K562 (cell line): Measurements from ENCODE around the gene SV2C. TPM values are rescaled to one million over a fixed set of nuclear protein-coding genes. Genes with fewer than 3 reads are reported as not detected.
A peak's percentile ranks its signal among the peaks of the same experiment; 100 is the strongest.

ENCODE experiments used
- ATAC-seq: fragments of 200-7000 bp; cut with Tn5 transposase; 3 replicates; pipeline ENCODE4 v1.9.1; 2020; ENCODE audit warnings: moderate library complexity
- BruUV-seq: library from RNA; stranded (reverse); fragments of 400-500 nt; replicated peaks from 2 replicates; lab custom pipeline; 2021; lab: Mats Ljungman, UMichigan
- CTCF ChIA-PET: fragments of 300-600 bp; formaldehyde crosslinking; extraction: SDS; loops from one replicate; lab custom pipeline; 2021; ENCODE audit warnings: low intra/inter-chr PET ratio; lab: Yijun Ruan, JAX
- POLR2A ChIA-PET: fragments of 300-600, 350-650 bp; sonication (Branson Sonifier 250); formaldehyde crosslinking; extraction: SDS; loops from one replicate; lab custom pipeline; 2021; ENCODE audit warnings: antibody characterized with exemption, inconsistent platforms; lab: Yijun Ruan, JAX
- DNase-seq, 4 experiments: peaks; one replicate each; pipeline versions ENCODE4 v3.0.0 to v3.0.0-alpha.2; 2011 to 2018; ENCODE audit warnings: low spot score in 3 of 4, mixed read lengths in 3 of 4; ENCODE audit errors: extremely low read depth in 1 of 4
- FAIRE-seq: peaks from 2 replicates; lab custom pipeline; 2011; peaks lifted over from hg19 to GRCh38; lab: Jason Lieb, UNC
- H2AFZ ChIP-seq: 2 replicates; pipeline ENCODE4 v1.6.0; 2011; ENCODE audit warnings: low read depth, low read length, control low read depth, inconsistent platforms
- H3K27ac ChIP-seq: fragments of 200-600 bp; 3 replicates; pipeline ENCODE4 v1.8.0; 2011; ENCODE audit warnings: low read depth, mild to moderate bottlenecking, control low read depth, inconsistent platforms, low read length, moderate library complexity, mixed read lengths; ENCODE audit errors: extremely low read depth
- H3K27me3 ChIP-seq, 2 experiments: fragments of 300-600 bp in 1 of 2; 2 replicates in 1 of 2; 3 replicates in 1 of 2; pipeline versions ENCODE4 v1.6.0 to v1.8.0; 2011; ENCODE audit warnings: inconsistent platforms in 2 of 2, low read length in 2 of 2, mild to moderate bottlenecking in 1 of 2, mixed read lengths in 1 of 2, moderate library complexity in 1 of 2; ENCODE audit not compliant: control insufficient read depth in 2 of 2, insufficient read depth in 2 of 2
- H3K36me3 ChIP-seq: fragments of 300-600 bp; 3 replicates; pipeline ENCODE4 v1.8.0; 2011; ENCODE audit warnings: mild to moderate bottlenecking, low read length, inconsistent platforms; ENCODE audit not compliant: control insufficient read depth, insufficient read depth
- H3K4me1 ChIP-seq, 2 experiments: fragments of 200-600 bp in 1 of 2; replicated peaks in 1 of 2; 2 replicates in 1 of 2; 3 replicates in 1 of 2; pipeline versions ENCODE4 v1.5.1 to v1.8.0; 2011; ENCODE audit warnings: inconsistent platforms in 2 of 2, low read length in 2 of 2, mild to moderate bottlenecking in 1 of 2, mixed read lengths in 1 of 2, moderate library complexity in 1 of 2; ENCODE audit not compliant: control insufficient read depth in 2 of 2, insufficient read depth in 2 of 2
- H3K4me2 ChIP-seq: 2 replicates; pipeline ENCODE4 v1.6.1; 2011; ENCODE audit warnings: low read length, control low read depth, inconsistent platforms, mixed read lengths; ENCODE audit not compliant: insufficient read depth
- H3K4me3 ChIP-seq: fragments of 200-600 bp; sonication (generic), shearing (Covaris generic); 2 replicates; pipeline ENCODE4 v1.5.1; 2016; ENCODE audit warnings: control low read depth, inconsistent platforms
- H3K79me2 ChIP-seq: fragments of 200-600 bp; 3 replicates; pipeline ENCODE4 v1.8.0; 2011; ENCODE audit warnings: low read length, inconsistent platforms; ENCODE audit not compliant: control insufficient read depth, insufficient read depth
- H3K9ac ChIP-seq, 2 experiments: 2 replicates each; pipeline versions ENCODE4 v1.6.0 to v1.6.1; 2011; ENCODE audit warnings: low read depth in 2 of 2, low read length in 2 of 2, control low read depth in 1 of 2, inconsistent platforms in 1 of 2, mild to moderate bottlenecking in 1 of 2, mixed read lengths in 1 of 2; ENCODE audit not compliant: insufficient read depth in 1 of 2
- H3K9me1 ChIP-seq: one replicate; pipeline ENCODE4 v1.6.0; 2011; ENCODE audit warnings: inconsistent platforms, mild to moderate bottlenecking, low read length, moderate library complexity; ENCODE audit not compliant: control insufficient read depth, insufficient read depth
- H3K9me3 ChIP-seq: replicated peaks from 2 replicates; pipeline ENCODE4 v1.5.1; 2011; ENCODE audit warnings: low read depth, low read length, inconsistent platforms; ENCODE audit not compliant: control insufficient read depth, insufficient read depth
- H4K20me1 ChIP-seq: replicated peaks from 2 replicates; pipeline ENCODE4 v1.6.1; 2011; ENCODE audit warnings: low read length, inconsistent platforms, mixed read lengths; ENCODE audit not compliant: control insufficient read depth, insufficient read depth
- ESRRA ChIP-seq: fragments of 450-650 bp; IDR thresholded peaks from 2 replicates; pipeline ENCODE4 v1.6.1; 2014; ENCODE audit warnings: low read depth, mild to moderate bottlenecking, moderate library complexity, borderline replicate concordance
- KLF16 ChIP-seq: IDR thresholded peaks from 2 replicates; pipeline ENCODE4 v1.6.1; 2016; ENCODE audit warnings: antibody characterized with exemption
- POLR3A ChIP-seq: IDR thresholded peaks from 2 replicates; pipeline ENCODE4 v1.6.1; 2011; ENCODE audit warnings: borderline replicate concordance, mild to moderate bottlenecking, moderate library complexity; ENCODE audit not compliant: insufficient read length, insufficient read depth; ENCODE audit errors: extremely low read depth
- RAD21 ChIP-seq, 2 experiments: fragments of 250-450 bp in 1 of 2; fragments of 450-650 bp in 1 of 2; sonication (Bioruptor Pico) in 1 of 2; formaldehyde crosslinking in 1 of 2; IDR thresholded peaks in 1 of 2; conservative IDR thresholded peaks in 1 of 2; 2 replicates each; pipeline versions ENCODE4 v1.4.0 to v1.8.0; 2020 to 2022; ENCODE audit warnings: mild to moderate bottlenecking in 2 of 2, moderate library complexity in 1 of 2
- RCOR1 ChIP-seq, 2 experiments: IDR thresholded peaks; 2 replicates each; pipeline ENCODE4 v1.6.1; 2012; ENCODE audit warnings: low read depth in 2 of 2, low read length in 2 of 2, borderline replicate concordance in 1 of 2, improper control_type of control experiment in 1 of 2
- SMC3 ChIP-seq: conservative IDR thresholded peaks from 2 replicates; pipeline ENCODE4 v1.6.1; 2011; ENCODE audit warnings: low read depth, low read length, improper control_type of control experiment; ENCODE audit not compliant: insufficient read depth
- ZFPM2 ChIP-seq: fragments of 250-450 bp; sonication (Bioruptor Pico); IDR thresholded peaks from 2 replicates; pipeline ENCODE4 v1.5.1; 2022; ENCODE audit warnings: mild to moderate bottlenecking
- ZNF282 ChIP-seq: sonication (generic); formaldehyde crosslinking; IDR thresholded peaks from 2 replicates; pipeline ENCODE4 v1.8.1; 2023; ENCODE audit warnings: missing genetic modification reagents
- ZNF408 ChIP-seq: fragments of 250-450 bp; sonication (Bioruptor Pico); IDR thresholded peaks from 2 replicates; pipeline ENCODE4 v1.4.0; 2020; ENCODE audit warnings: low read depth, mild to moderate bottlenecking, moderate library complexity
- WGBS: fragments of 100-300 bp; shearing (Covaris generic); methylation state at CpG from one replicate; pipeline ENCODE4 v1.1.6; 2016; ENCODE audit warnings: low coverage, mixed read lengths; ENCODE audit not compliant: insufficient coverage; ENCODE audit errors: missing lambda C conversion rate; 5-methylcytosine and 5-hydroxymethylcytosine counted together
- in situ Hi-C: fragments of 300-500 bp; cut with MboI; formaldehyde crosslinking; loops from 4 replicates; pipeline ENCODE4 v1.15.0; 2018; ENCODE audit warnings: inconsistent platforms, mixed read lengths
- intact Hi-C: fragments of 100-400 bp; cut with micrococcal nuclease; formaldehyde crosslinking; loops from 2 replicates; pipeline ENCODE4 v1.14.2; 2022
- polyA plus RNA-seq, 8 experiments: library from polyadenylated mRNA; depleted of rRNA in 4 of 8; stranded (reverse) in 5 of 8; unstranded in 3 of 8; fragments of >200 nt; fragmentation: Nextera tagmentation in 2 of 8; fragmentation: Illumina TruSeq in 1 of 8; extraction: Ambion mirVana in 2 of 8; extraction: Trizol in 1 of 8; gene quantifications; 2 replicates each; pipeline versions ENCODE4 v1.2.1 to v1.2.3, GENCODE V29; 2011 to 2014; ENCODE audit warnings: inconsistent platforms in 1 of 8, missing spikeins in 1 of 8
- total RNA-seq, 7 experiments: library from RNA; depleted of rRNA in 6 of 7; stranded (reverse); fragments of >200 nt in 6 of 7; fragmentation: Illumina TruSeq in 2 of 7; extraction: Trizol in 2 of 7; gene quantifications; 2 replicates each; pipeline versions ENCODE4 v1.2.1 to v1.2.3, GENCODE V29; 2011 to 2021; ENCODE audit warnings: low replicate concordance in 1 of 7
- TF ChIP-seq, protein P1 (sequence below): IDR thresholded peaks from 2 replicates; pipeline ENCODE4 v1.6.1; 2016; ENCODE audit warnings: missing genetic modification characterization, missing compliant biosample characterization
- TF ChIP-seq, protein P2 (sequence below): IDR thresholded peaks from 2 replicates; pipeline ENCODE4 v1.6.1; 2011; ENCODE audit warnings: borderline replicate concordance, low read depth, mild to moderate bottlenecking, moderate library complexity, low read length; ENCODE audit not compliant: insufficient read depth, poor library complexity, severe bottlenecking
- TF ChIP-seq, protein P3 (sequence below), 3 experiments: IDR thresholded peaks in 2 of 3; conservative IDR thresholded peaks in 1 of 3; 2 replicates each; pipeline ENCODE4 v1.5.1; 2011 to 2012; ENCODE audit warnings: low read length in 3 of 3, mild to moderate bottlenecking in 3 of 3, control low read depth in 2 of 3, improper control_type of control experiment in 1 of 3, inconsistent platforms in 1 of 3, low read depth in 1 of 3, mixed read lengths in 1 of 3, moderate library complexity in 1 of 3; ENCODE audit not compliant: insufficient read depth in 2 of 3

Gene SV2C
- total and polyA plus RNA-seq, 9 of the 15 experiments (the other 6 are each of a cell fraction or from before 2014, with no cell fraction given), result 0.05 TPM; not detected in 8

DNA sequence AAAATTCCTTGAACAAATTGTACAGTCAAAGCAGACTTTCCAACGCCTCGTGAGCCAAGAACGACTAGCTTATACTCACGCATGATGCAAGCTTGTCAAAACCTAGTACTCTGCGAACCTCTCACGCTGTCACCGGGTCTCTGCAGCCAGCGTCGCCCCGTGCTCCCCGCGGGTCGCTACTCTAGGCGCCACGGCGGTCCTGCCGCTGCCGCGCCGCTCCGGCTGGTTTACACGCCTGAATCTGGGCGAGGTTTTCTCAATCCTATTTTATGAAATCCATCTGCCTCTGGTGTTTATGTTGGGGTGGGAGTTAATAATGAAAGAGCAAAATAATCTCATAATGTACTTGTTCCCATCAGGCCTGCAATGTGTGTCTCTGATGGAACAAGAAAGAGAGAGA is 90.9 kb downstream of the SV2C start (continued):
- TF ChIP-seq, protein P1, sequence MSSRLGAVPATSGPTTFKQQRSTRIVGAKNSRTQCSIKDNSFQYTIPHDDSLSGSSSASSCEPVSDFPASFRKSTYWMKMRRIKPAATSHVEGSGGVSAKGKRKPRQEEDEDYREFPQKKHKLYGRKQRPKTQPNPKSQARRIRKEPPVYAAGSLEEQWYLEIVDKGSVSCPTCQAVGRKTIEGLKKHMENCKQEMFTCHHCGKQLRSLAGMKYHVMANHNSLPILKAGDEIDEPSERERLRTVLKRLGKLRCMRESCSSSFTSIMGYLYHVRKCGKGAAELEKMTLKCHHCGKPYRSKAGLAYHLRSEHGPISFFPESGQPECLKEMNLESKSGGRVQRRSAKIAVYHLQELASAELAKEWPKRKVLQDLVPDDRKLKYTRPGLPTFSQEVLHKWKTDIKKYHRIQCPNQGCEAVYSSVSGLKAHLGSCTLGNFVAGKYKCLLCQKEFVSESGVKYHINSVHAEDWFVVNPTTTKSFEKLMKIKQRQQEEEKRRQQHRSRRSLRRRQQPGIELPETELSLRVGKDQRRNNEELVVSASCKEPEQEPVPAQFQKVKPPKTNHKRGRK (tag), result no peak
- TF ChIP-seq ESRRA (no peak), ZFPM2 (no peak), ZNF282 (CRISPR knock-in tag) (no peak)

DNA sequence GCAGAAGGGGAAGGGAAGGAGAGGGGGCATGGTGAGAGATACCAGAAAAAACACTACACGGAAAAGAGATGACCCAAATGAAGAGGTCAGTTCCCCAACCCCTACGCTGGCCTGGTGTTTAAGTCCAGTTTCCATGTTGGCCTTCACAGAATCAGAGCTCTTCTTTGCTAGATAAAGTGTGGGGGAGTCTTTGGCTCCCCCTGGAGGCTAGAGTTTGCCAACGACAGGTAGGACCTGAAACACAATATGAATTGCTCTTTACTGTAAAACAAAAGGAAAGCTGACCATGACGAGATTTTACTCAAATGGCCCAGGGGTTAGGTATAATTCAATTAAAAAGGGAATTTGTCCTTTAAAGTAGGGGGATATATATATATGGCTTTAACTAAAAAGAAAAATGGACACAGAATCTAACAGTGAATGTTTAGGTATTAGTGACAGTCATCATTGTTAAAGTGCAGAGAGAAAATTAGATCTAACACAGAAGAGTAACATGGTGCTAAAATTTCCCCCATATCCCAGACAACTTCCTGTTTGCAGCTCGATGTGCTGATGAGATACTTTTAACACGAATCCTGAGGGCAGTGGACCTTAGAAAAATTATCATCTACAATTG is 92.0 kb downstream of the SV2C start:
- 0% methylated on average over 6 of the region's 6 CpGs for WGBS
- Histone ChIP-seq H3K4me1 (peaks cover 16 to 28% of the 10 kb centered on the region in 2 experiments), H3K4me2 (peak overlapping the region; percentile 35; the same call in 1 of the 2 replicates), H3K4me3 (no peak overlapping the region), H3K9me1 (no peaks in the 10 kb centered on the region), H3K9me3 (no peaks in the 10 kb centered on the region), H3K36me3 (no peaks in the 10 kb centered on the region), H4K20me1 (no peaks in the 10 kb centered on the region), H3K27me3 (no peaks in the 10 kb centered on the region), H2AFZ (no peak overlapping the region), H3K79me2 (no peaks in the 10 kb centered on the region), H3K27ac (no peak overlapping the region), H3K9ac (no peak overlapping the region)
- FAIRE-seq (peak; percentile 77), ATAC-seq (peak; percentile 83), DNase-seq (peak; percentile 68 to 78 (median 70))
- POLR2A ChIA-PET, result interaction anchor here (0.6 to 1.4 kb wide), 3 partner anchors 23 to 350 kb away, joined by 3 to 4 read pairs (median 3); no protein-coding TSS in a partner anchor
- CTCF ChIA-PET, result interaction anchor here (1.2 kb wide), 1 partner anchor 81 kb away, joined by 3 read pairs; no protein-coding TSS in a partner anchor
- intact Hi-C loops (loop anchor here (2.0 to 5.0 kb wide), 2 partner anchors 28 to 103 kb away; no protein-coding TSS in a partner anchor), in situ Hi-C loops (no loop called here)
- BruUV-seq, result no TSS peak
- peak; percentile 52 to 70 for TF ChIP-seq RAD21 (CRISPR knock-in tag; conservative IDR thresholded peaks at IDR 0.05 in 1 of 2, IDR thresholded peaks at IDR 0.05 in 1 of 2)
- peak; percentile 53; the same call in 1 of the 2 replicates for TF ChIP-seq KLF16
- peak in 1 of 2 experiments; percentile 43; a peak in 1 of 4 replicates for TF ChIP-seq RCOR1 (IDR thresholded peaks at IDR 0.05; ENCODE audit: borderline replicate concordance in 1 of 2, low read depth in 2 of 2, low read length in 2 of 2)
- TF ChIP-seq SMC3, result peak; percentile 44; the same call in 1 of the 2 replicates
- no peak for TF ChIP-seq POLR3A
- TF ChIP-seq, protein P2, sequence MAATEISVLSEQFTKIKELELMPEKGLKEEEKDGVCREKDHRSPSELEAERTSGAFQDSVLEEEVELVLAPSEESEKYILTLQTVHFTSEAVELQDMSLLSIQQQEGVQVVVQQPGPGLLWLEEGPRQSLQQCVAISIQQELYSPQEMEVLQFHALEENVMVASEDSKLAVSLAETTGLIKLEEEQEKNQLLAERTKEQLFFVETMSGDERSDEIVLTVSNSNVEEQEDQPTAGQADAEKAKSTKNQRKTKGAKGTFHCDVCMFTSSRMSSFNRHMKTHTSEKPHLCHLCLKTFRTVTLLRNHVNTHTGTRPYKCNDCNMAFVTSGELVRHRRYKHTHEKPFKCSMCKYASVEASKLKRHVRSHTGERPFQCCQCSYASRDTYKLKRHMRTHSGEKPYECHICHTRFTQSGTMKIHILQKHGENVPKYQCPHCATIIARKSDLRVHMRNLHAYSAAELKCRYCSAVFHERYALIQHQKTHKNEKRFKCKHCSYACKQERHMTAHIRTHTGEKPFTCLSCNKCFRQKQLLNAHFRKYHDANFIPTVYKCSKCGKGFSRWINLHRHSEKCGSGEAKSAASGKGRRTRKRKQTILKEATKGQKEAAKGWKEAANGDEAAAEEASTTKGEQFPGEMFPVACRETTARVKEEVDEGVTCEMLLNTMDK, result peak; percentile 47
- TF ChIP-seq ZNF408 (CRISPR knock-in tag), result no peak
- TF ChIP-seq, protein P3, sequence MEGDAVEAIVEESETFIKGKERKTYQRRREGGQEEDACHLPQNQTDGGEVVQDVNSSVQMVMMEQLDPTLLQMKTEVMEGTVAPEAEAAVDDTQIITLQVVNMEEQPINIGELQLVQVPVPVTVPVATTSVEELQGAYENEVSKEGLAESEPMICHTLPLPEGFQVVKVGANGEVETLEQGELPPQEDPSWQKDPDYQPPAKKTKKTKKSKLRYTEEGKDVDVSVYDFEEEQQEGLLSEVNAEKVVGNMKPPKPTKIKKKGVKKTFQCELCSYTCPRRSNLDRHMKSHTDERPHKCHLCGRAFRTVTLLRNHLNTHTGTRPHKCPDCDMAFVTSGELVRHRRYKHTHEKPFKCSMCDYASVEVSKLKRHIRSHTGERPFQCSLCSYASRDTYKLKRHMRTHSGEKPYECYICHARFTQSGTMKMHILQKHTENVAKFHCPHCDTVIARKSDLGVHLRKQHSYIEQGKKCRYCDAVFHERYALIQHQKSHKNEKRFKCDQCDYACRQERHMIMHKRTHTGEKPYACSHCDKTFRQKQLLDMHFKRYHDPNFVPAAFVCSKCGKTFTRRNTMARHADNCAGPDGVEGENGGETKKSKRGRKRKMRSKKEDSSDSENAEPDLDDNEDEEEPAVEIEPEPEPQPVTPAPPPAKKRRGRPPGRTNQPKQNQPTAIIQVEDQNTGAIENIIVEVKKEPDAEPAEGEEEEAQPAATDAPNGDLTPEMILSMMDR (IDR thresholded peaks at IDR 0.05 in 2 of 3, conservative IDR thresholded peaks at IDR 0.05 in 1 of 3; ENCODE audit: insufficient read depth in 2 of 3, low read depth in 1 of 3, low read length in 3 of 3), result peak; percentile 70 to 89 (median 76)
